NCI-H526 treated with DMSO at 0.1 percent for 48 hours (cell line): ENCODE measurements around the gene PACSIN3.

ENCODE experiments used
- DNase-seq: peaks from one replicate; lab custom pipeline; 2025; lab: John Stamatoyannopoulos, UW

PACSIN3 gene

GRCh38 chr11:47152953-47153950, 33.0 kb downstream of the PACSIN3 start:
- peak; percentile 75 for DNase-seq

GRCh38 chr11:47152126-47152952, 33.9 kb downstream of the PACSIN3 start:
- DNase-seq, result no peak

GRCh38 chr11:47149782-47150181, 36.5 kb downstream of the PACSIN3 start:
- DNase-seq, result no peak

DNA sequence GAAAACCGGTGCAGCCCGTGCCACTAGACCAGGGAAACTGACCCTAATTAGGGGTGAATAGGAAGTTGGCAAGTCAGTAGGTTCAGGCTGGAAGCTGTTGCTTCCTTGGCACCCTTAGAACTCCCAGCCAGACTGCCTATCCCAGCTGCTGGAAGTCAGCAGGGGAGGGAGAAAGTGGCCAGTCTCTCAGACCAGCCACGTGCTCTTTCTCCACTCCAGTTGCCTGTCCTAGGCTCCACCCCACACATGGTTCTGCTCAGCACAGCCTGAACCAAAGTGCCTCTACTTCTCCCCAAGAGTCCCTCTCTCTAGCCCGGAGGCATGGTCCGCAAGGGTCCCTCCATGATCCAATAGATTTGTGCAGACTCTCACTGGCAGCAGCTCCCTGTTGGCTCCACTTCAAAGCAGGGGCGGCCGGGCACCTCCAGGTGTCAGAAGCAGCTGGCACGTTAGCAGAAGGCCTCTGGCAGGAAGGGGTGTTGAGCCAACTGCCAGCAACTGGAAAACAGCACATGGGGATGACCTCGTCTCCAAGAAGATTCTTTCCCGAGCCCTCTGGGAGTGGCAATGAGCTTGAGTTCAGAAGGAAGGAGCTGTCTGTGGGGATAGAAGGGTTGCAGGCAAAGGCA, 37.2 kb downstream of the PACSIN3 start:
- no peak for DNase-seq

DNA sequence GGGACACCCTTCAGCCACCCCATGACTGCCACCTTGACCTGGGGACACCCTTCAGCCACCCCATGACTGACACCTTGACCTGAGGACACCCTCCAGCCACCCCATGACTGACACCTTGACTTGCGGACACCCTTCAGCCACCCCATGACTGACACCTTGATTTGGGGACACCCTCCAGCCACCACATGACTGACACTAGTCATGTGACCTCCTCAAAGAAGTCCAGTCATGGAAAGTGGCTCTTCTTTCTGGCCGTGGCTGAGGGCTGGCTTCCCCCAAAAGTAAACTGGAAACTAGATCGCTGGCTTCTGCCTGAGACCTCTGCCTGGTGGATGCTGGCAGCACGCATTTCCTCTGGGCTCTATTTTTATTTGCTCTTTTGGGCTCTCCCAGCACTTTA, 38.0 kb downstream of the PACSIN3 start:
- no peak for DNase-seq

GRCh38 chr11:47147681-47148080, 38.6 kb downstream of the PACSIN3 start:
- DNase-seq, result no peak

DNA sequence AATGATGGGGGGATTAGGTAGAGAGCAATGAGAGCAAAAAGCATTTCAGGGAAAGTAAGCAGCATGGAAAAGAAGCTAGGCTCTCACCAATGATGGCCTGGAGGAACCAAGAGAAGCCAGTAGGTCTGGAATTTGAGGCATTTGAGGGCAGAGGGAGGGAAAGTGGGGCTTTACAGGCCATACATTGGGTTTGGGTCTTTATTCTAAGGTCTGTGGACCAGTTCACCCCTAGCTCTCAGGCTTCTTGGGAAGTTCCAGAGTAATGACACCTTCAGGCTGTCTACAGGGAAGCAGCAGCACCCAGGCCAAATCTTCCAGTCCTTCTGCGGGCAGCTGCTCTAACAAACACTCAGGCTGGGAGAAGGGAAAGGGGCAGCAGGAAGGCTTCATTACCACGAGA, 39.0 kb downstream of the PACSIN3 start:
- DNase-seq, result no peak

- no peak for DNase-seq
Measured at GRCh38 chr11:47144541-47144940, 41.7 kb downstream of the PACSIN3 start.

- DNase-seq, result no peak
Measured at GRCh38 chr11:47143322-47143721, 42.9 kb downstream of the PACSIN3 start.

- peak; percentile 16 for DNase-seq
Measured at GRCh38 chr11:47139878-47140277, 46.4 kb downstream of the PACSIN3 start.

GRCh38 chr11:47137476-47137875, 48.8 kb downstream of the PACSIN3 start:
- no peak for DNase-seq

DNA sequence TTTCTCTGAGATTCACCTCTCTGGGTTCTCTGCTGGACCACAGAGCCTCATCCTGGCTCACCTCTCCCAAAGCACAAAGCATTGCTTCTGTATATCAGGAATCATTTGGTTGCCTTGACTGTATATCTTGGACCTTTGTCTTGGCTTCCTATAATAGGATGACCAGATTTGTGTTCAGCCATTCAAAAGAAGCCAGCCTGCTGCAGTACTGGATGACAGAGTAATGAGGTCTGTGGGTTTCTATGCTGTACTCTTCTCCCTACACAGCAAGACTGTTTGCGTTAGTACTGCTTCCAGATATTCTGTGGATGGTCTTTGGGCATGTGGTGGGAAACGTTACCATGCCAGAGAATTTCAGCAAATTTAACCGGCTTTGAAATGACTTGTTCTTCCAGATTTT, 49.3 kb downstream of the PACSIN3 start:
- DNase-seq, result no peak

GRCh38 chr11:47136327-47136726, 49.9 kb downstream of the PACSIN3 start:
- DNase-seq, result no peak

DNA sequence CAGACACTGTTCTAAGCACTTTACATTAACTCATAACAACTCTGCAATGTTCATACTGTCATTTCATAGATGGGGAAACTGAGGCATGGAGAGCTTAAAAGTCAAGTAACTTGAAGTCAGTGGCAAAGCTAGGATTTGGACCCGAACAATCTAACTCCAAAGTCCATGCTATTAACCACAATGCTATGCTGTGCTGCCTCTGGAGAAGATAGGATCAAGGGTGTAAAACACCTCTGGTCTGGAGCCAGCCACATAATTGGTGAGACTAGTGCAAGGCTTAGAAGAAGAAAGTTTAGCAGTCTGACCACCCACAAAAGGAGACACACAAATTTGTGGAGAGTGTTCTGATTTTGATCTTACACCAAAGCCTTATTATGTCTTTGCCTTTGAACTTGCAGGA, 53.3 kb downstream of the PACSIN3 start:
- no peak for DNase-seq

DNA sequence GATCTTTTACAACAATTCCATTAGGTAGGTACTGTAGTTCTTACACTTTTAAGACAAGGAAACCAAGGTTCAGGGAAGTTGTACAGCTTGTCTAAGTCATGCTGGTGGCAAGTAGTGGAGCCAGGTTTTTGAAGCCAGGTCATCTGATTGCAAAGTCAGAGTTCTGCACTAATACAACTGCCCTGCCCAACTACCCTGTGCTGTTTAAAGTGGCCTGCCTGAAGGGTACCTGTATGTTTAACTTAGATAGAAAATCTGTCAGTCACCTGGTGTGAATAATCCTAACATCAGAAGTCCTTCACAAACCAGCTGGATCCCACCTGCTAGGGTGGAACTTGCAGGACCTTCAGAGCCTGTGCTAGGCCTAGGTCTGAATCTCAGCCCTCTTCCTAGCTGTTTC, 53.7 kb downstream of the PACSIN3 start:
- DNase-seq, result no peak

DNA sequence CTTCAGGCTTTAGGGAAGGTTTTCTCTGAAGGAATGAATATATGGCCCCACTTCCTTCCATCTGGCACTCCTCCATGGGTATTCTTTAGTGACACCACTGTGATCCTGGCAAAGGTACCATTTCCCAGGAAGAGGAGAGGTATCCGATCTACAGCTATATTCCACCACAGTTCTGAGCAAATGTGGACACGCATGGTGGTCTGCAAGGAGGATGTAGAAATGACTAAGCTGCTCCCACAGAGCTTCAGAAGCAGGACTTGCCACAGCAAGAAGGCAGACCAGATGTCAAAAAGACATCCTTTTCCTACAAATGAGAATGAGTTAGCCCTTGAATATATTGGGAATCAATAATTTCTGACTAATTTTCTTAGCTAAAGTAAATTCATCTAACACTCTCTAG, 55.1 kb downstream of the PACSIN3 start:
- no peak for DNase-seq

- no peak for DNase-seq
Measured at GRCh38 chr11:47130543-47130942, 55.7 kb downstream of the PACSIN3 start.
